GM18508 (cell line): ENCODE data around the gene ZNF155.
"Not testable (repeated sequence)": the region's sequence is repeated elsewhere in the genome, so short reads cannot be mapped to it uniquely, and the experiment has no call there.

ENCODE experiments used
- ATAC-seq: cut with Tn5 transposase; IDR thresholded peaks from one replicate; pipeline ENCODE4 v1.9.1; 2021; ENCODE audit warnings: moderate number of reproducible peaks; ENCODE audit not compliant: insufficient read depth, unreplicated experiment

ZNF155 gene

GRCh38 chr19:43983912-43984686, at the start of gene ZNF155:
ZNF155 (plus strand) TSS chr19:43984188; CDS start chr19:43988544, 4,356 bp downstream.
- no peak for ATAC-seq

- peak; percentile 72 for ATAC-seq
Measured at GRCh38 chr19:43934985-43935708, 48.8 kb upstream of the ZNF155 start, which contains the start of gene ZNF45. ZNF45 (minus strand) TSS chr19:43935282; CDS start chr19:43922185, 13,097 bp downstream.

- no peak for ATAC-seq
Measured at GRCh38 chr19:43936188-43936587, 47.8 kb upstream of the ZNF155 start.

- no peak for ATAC-seq
Measured at GRCh38 chr19:43939557-43940260, 44.3 kb upstream of the ZNF155 start.

GRCh38 chr19:43940719-43941118, 43.3 kb upstream of the ZNF155 start:
- no peak for ATAC-seq

GRCh38 chr19:43941209-43941608, 42.8 kb upstream of the ZNF155 start:
- no peak for ATAC-seq

- not testable (repeated sequence) for ATAC-seq
Measured at GRCh38 chr19:43947412-43947811, 36.6 kb upstream of the ZNF155 start.

- ATAC-seq: not testable (repeated sequence)
Measured at GRCh38 chr19:43949803-43950202, 34.2 kb upstream of the ZNF155 start.

- ATAC-seq: peak; percentile 75
Measured at GRCh38 chr19:43950834-43951645, 32.9 kb upstream of the ZNF155 start, which contains the start of gene ZNF221. ZNF221 (plus strand) TSS chr19:43951228; CDS start chr19:43962727, 11,499 bp downstream.

GRCh38 chr19:43956827-43957226, 27.2 kb upstream of the ZNF155 start:
- ATAC-seq: no peak

GRCh38 chr19:43957891-43958290, 26.1 kb upstream of the ZNF155 start:
- no peak for ATAC-seq

- ATAC-seq: no peak
Measured at GRCh38 chr19:43960411-43960810, 23.6 kb upstream of the ZNF155 start.

GRCh38 chr19:43966079-43966694, 17.8 kb upstream of the ZNF155 start:
- ATAC-seq: no peak

- ATAC-seq: no peak
Measured at GRCh38 chr19:43976732-43977131, 7.3 kb upstream of the ZNF155 start.

- no peak for ATAC-seq
Measured at GRCh38 chr19:43983544-43983911, 460 bp upstream of the ZNF155 start.

GRCh38 chr19:43984687-43985000, 656 bp downstream of the ZNF155 start:
- ATAC-seq: no peak

GRCh38 chr19:43997631-43998290, 13.8 kb downstream of the ZNF155 start:
- ATAC-seq: no peak

- no peak for ATAC-seq
Measured at GRCh38 chr19:44002212-44002565, 18.2 kb downstream of the ZNF155 start.
